CD14-positive monocyte (primary cell): ENCODE measurements around the gene LCP1. TPM values are rescaled to one million over a fixed set of nuclear protein-coding genes. Genes with fewer than 3 reads are reported as not detected.

Source experiments
- DNase-seq, 3 donors: peaks; one replicate each; pipeline ENCODE4 v3.0.0-alpha.2; 2011 to 2022
- H2AFZ ChIP-seq: 2 replicates; pipeline ENCODE4 v1.6.0; 2012; ENCODE audit warnings: mild to moderate bottlenecking, low read depth, low read length, inconsistent platforms; ENCODE audit not compliant: insufficient read depth, poor library complexity, severe bottlenecking
- H3K27ac ChIP-seq, 2 donors: 1 replicate in 1 of 2; 2 replicates in 1 of 2; pipeline ENCODE4 v1.5.1; 2012 to 2013; ENCODE audit warnings: low read length in 2 of 2, control low read depth in 1 of 2, inconsistent platforms in 1 of 2, low read depth in 1 of 2, mild to moderate bottlenecking in 1 of 2
- H3K27me3 ChIP-seq, 2 donors: one replicate each; pipeline versions ENCODE4 v1.6.0 to v1.6.1; 2011 to 2013; ENCODE audit warnings: low read length in 2 of 2; ENCODE audit not compliant: control insufficient read depth in 2 of 2, insufficient read depth in 2 of 2
- H3K36me3 ChIP-seq, 2 donors: replicated peaks in 1 of 2; 1 replicate in 1 of 2; 2 replicates in 1 of 2; pipeline versions ENCODE4 v1.5.1 to v1.6.1; 2012 to 2013; ENCODE audit warnings: low read length in 2 of 2, control low read depth in 1 of 2, inconsistent platforms in 1 of 2, mild to moderate bottlenecking in 1 of 2; ENCODE audit not compliant: insufficient read depth in 2 of 2, control insufficient read depth in 1 of 2
- H3K4me1 ChIP-seq, 2 donors: 1 replicate in 1 of 2; 2 replicates in 1 of 2; pipeline versions ENCODE4 v1.5.1 to v1.6.1; 2012 to 2013; ENCODE audit warnings: low read length in 2 of 2, control low read depth in 1 of 2, inconsistent platforms in 1 of 2, mild to moderate bottlenecking in 1 of 2, moderate library complexity in 1 of 2; ENCODE audit not compliant: insufficient read depth in 2 of 2, control insufficient read depth in 1 of 2
- H3K4me2 ChIP-seq: replicated peaks from 2 replicates; pipeline ENCODE3; 2012; ENCODE audit warnings: low read length, moderate library complexity, mild to moderate bottlenecking; ENCODE audit not compliant: poor library complexity, severe bottlenecking; ENCODE audit errors: extremely low read depth
- H3K4me3 ChIP-seq, 3 experiments: fragments of 200-600 bp in 1 of 3; sonication (generic) in 1 of 3; replicated peaks in 1 of 3; 1 replicate in 2 of 3; 2 replicates in 1 of 3; pipeline ENCODE4 v1.5.1; 2011 to 2013; ENCODE audit warnings: low read length in 3 of 3, mild to moderate bottlenecking in 3 of 3, control low read depth in 2 of 3, low read depth in 2 of 3, inconsistent platforms in 1 of 3, moderate library complexity in 1 of 3
- H3K79me2 ChIP-seq: 2 replicates; pipeline ENCODE4 v1.6.0; 2012; ENCODE audit warnings: mild to moderate bottlenecking, control low read depth, inconsistent platforms, low read length, moderate library complexity; ENCODE audit not compliant: insufficient read depth
- H3K9ac ChIP-seq: 2 replicates; pipeline ENCODE4 v1.6.0; 2017; ENCODE audit warnings: low read length, mild to moderate bottlenecking; ENCODE audit not compliant: insufficient read depth, poor library complexity, severe bottlenecking
- H3K9me3 ChIP-seq, 2 donors: replicated peaks in 1 of 2; 1 replicate in 1 of 2; 2 replicates in 1 of 2; pipeline versions ENCODE4 v1.5.1 to v1.6.1; 2012 to 2013; ENCODE audit warnings: low read length in 2 of 2, control low read depth in 1 of 2; ENCODE audit not compliant: control insufficient read depth in 1 of 2, insufficient read depth in 1 of 2
- H4K20me1 ChIP-seq: 2 replicates; pipeline ENCODE4 v1.6.0; 2012; ENCODE audit warnings: mild to moderate bottlenecking, low read length, control low read depth, moderate library complexity; ENCODE audit not compliant: insufficient read depth
- H3K27ac Mint-ChIP-seq, 7 donors: one replicate each; pipeline ENCODE4 v1.8.0; 2020; ENCODE audit warnings: mild to moderate bottlenecking in 7 of 7, mixed read lengths in 7 of 7, moderate library complexity in 6 of 7, inconsistent platforms in 2 of 7
- H3K27me3 Mint-ChIP-seq, 3 donors: one replicate each; pipeline ENCODE4 v1.8.0; 2021 to 2022; ENCODE audit warnings: low read depth in 3 of 3, mild to moderate bottlenecking in 3 of 3, mixed read lengths in 3 of 3, moderate library complexity in 3 of 3, inconsistent platforms in 1 of 3
- H3K36me3 Mint-ChIP-seq, 2 donors: one replicate each; pipeline ENCODE4 v1.8.0; 2020; ENCODE audit warnings: mixed read lengths in 2 of 2, inconsistent platforms in 1 of 2, mild to moderate bottlenecking in 1 of 2
- H3K4me1 Mint-ChIP-seq: one replicate; pipeline ENCODE4 v1.8.0; 2020; ENCODE audit warnings: mild to moderate bottlenecking, mixed read lengths
- H3K4me3 Mint-ChIP-seq, 2 donors: one replicate each; pipeline ENCODE4 v1.8.0; 2020; ENCODE audit warnings: mild to moderate bottlenecking in 2 of 2, mixed read lengths in 2 of 2, moderate library complexity in 1 of 2
- H3K9me3 Mint-ChIP-seq, 7 donors: one replicate each; pipeline ENCODE4 v1.8.0; 2020 to 2022; ENCODE audit warnings: mixed read lengths in 7 of 7, mild to moderate bottlenecking in 6 of 7, moderate library complexity in 6 of 7, inconsistent platforms in 2 of 7
- WGBS: methylation state at CpG from one replicate; pipeline ENCODE4 v1.1.5; 2013; ENCODE audit warnings: missing lambda C conversion rate; ENCODE audit not compliant: insufficient coverage; 5-methylcytosine and 5-hydroxymethylcytosine counted together
- intact Hi-C, 2 donors: fragments of 100-400 bp; cut with micrococcal nuclease; formaldehyde crosslinking; loops; one replicate each; pipeline versions ENCODE4 v1.15.0 to v1.15.1; 2023
- polyA plus RNA-seq, 3 donors: library from polyadenylated mRNA; depleted of rRNA in 1 of 3; unstranded in 2 of 3; stranded (reverse) in 1 of 3; fragments of 300-500 nt in 2 of 3; fragments of >200 nt in 1 of 3; fragmentation: Illumina TruSeq in 2 of 3; gene quantifications; 1 replicate in 2 of 3; 2 replicates in 1 of 3; pipeline ENCODE4 v1.2.3, GENCODE V29; 2012 to 2021
- TF ChIP-seq, protein P1 (sequence below): fragments of 200-600 bp; IDR thresholded peaks from one replicate; pipeline ENCODE4 v1.8.0; 2022; ENCODE audit warnings: antibody characterized with exemption, mild to moderate bottlenecking

The LCP1 gene
- polyA plus RNA-seq, 3 donors = 653 to 2,003 (median 1,636) TPM

DNA sequence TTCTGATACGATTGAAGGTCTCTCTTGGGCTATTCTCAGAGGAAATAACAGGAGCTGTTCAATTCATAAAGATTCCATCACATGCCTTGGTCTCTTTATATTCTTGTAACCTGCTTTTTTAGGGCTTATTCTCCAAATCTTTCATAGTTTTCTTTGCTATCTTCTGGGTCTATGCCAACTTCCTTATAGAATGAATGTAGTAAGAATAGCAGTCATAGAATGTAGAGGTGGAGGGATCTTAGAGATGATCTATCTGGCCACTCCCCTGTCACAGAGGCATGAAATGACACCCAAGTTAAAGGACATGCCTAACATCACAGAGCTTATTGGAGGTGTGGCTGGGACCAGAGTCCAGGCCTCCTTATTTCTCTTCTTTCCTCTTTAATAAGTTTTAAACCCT, 13.2 kb downstream of the LCP1 start:
- peak overlapping the region; percentile 92 to 99 (median 98) for H3K27ac Mint-ChIP-seq
- peaks cover 62 to 77% of the 10 kb centered on the region in 2 donors for H3K36me3 Mint-ChIP-seq
- intact Hi-C loops = loop anchor here (2.0 to 10.0 kb wide), 5 partner anchors 14 to 154 kb away; partner anchors contain the start of genes LRRC63 (in 2 of the 2) and LCP1 (in 1 of the 2)
- DNase-seq = peak; percentile 61 to 83 (median 73)
- peaks cover 97 to 100% of the 10 kb centered on the region in 2 donors for H3K4me1 ChIP-seq
- no CpG with 5 or more reads among the region's 1 CpG for WGBS
- H3K4me3 Mint-ChIP-seq = peak overlapping the region; percentile 47 to 70
- TF ChIP-seq, protein P1, sequence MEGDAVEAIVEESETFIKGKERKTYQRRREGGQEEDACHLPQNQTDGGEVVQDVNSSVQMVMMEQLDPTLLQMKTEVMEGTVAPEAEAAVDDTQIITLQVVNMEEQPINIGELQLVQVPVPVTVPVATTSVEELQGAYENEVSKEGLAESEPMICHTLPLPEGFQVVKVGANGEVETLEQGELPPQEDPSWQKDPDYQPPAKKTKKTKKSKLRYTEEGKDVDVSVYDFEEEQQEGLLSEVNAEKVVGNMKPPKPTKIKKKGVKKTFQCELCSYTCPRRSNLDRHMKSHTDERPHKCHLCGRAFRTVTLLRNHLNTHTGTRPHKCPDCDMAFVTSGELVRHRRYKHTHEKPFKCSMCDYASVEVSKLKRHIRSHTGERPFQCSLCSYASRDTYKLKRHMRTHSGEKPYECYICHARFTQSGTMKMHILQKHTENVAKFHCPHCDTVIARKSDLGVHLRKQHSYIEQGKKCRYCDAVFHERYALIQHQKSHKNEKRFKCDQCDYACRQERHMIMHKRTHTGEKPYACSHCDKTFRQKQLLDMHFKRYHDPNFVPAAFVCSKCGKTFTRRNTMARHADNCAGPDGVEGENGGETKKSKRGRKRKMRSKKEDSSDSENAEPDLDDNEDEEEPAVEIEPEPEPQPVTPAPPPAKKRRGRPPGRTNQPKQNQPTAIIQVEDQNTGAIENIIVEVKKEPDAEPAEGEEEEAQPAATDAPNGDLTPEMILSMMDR = no peak
- H2AFZ ChIP-seq = no peak overlapping the region
- H3K27ac ChIP-seq = peak overlapping the region; percentile 90 to 95
- H4K20me1 ChIP-seq = peaks cover 97% of the 10 kb centered on the region
- H3K9ac ChIP-seq = peak overlapping the region; percentile 44
- H3K9me3 Mint-ChIP-seq = peaks cover 0 to 2% (median 0%) of the 10 kb centered on the region in 7 donors
- peak overlapping the region in 1 of 3 experiments; percentile 98 for H3K4me3 ChIP-seq
- peaks cover 29 to 41% of the 10 kb centered on the region in 2 donors for H3K36me3 ChIP-seq
- H3K4me2 ChIP-seq = peak overlapping the region; percentile 97
- H3K4me1 Mint-ChIP-seq = peaks cover 97% of the 10 kb centered on the region
- H3K27me3 ChIP-seq = no peaks in the 10 kb centered on the region
- peaks cover 0 to 3% (median 0%) of the 10 kb centered on the region in 3 donors for H3K27me3 Mint-ChIP-seq
- peaks cover 97% of the 10 kb centered on the region for H3K79me2 ChIP-seq
- H3K9me3 ChIP-seq = no peaks in the 10 kb centered on the region

GRCh38 chr13:46168341-46168740, 13.6 kb downstream of the LCP1 start:
- peak; percentile 84 to 97 (median 88) for DNase-seq
- TF ChIP-seq, protein P1 = no peak
- Histone ChIP-seq H3K27me3 (no peaks in the 10 kb centered on the region), H3K4me3 (peak overlapping the region; percentile 2 to 98 (median 11)), H2AFZ (no peak overlapping the region), H3K9me3 (no peaks in the 10 kb centered on the region), H3K4me2 (peak overlapping the region; percentile 97), H4K20me1 (peaks cover 97% of the 10 kb centered on the region), H3K9ac (peak overlapping the region; percentile 44), H3K27ac (peak overlapping the region; percentile 90 to 95), H3K79me2 (peaks cover 97% of the 10 kb centered on the region), H3K36me3 (peaks cover 31 to 44% of the 10 kb centered on the region in 2 donors), H3K4me1 (peaks cover 96 to 99% of the 10 kb centered on the region in 2 donors)
- WGBS = 19% methylated on average over 7 of the region's 8 CpGs
- H3K9me3 Mint-ChIP-seq = peaks cover 0 to 2% (median 0%) of the 10 kb centered on the region in 7 donors
- peaks cover 59 to 73% of the 10 kb centered on the region in 2 donors for H3K36me3 Mint-ChIP-seq
- peak overlapping the region; percentile 56 to 70 for H3K4me3 Mint-ChIP-seq
- H3K27ac Mint-ChIP-seq = peak overlapping the region; percentile 92 to 99 (median 98)
- peaks cover 92% of the 10 kb centered on the region for H3K4me1 Mint-ChIP-seq
- intact Hi-C loops = loop anchor here (2.0 to 10.0 kb wide), 5 partner anchors 14 to 154 kb away; partner anchors contain the start of genes LRRC63 (in 2 of the 2) and LCP1 (in 1 of the 2)
- H3K27me3 Mint-ChIP-seq = peaks cover 0 to 3% (median 0%) of the 10 kb centered on the region in 3 donors
